Loucy (cell line): Measurements from ENCODE around the gene THEM4.

ENCODE experiments used
- EZH2phosphoT487 ChIP-seq: fragments of 200-600 bp; IDR thresholded peaks from 2 replicates; pipeline ENCODE4 v1.6.1; 2018; ENCODE audit warnings: antibody characterized with exemption, mild to moderate bottlenecking, moderate library complexity, borderline replicate concordance
- TF ChIP-seq, protein P1 (sequence below): fragments of 200-600 bp; sonication (generic); conservative IDR thresholded peaks from 2 replicates; pipeline ENCODE4 v1.5.1; 2014; ENCODE audit warnings: mild to moderate bottlenecking, antibody characterized with exemption, low read length

DNA sequence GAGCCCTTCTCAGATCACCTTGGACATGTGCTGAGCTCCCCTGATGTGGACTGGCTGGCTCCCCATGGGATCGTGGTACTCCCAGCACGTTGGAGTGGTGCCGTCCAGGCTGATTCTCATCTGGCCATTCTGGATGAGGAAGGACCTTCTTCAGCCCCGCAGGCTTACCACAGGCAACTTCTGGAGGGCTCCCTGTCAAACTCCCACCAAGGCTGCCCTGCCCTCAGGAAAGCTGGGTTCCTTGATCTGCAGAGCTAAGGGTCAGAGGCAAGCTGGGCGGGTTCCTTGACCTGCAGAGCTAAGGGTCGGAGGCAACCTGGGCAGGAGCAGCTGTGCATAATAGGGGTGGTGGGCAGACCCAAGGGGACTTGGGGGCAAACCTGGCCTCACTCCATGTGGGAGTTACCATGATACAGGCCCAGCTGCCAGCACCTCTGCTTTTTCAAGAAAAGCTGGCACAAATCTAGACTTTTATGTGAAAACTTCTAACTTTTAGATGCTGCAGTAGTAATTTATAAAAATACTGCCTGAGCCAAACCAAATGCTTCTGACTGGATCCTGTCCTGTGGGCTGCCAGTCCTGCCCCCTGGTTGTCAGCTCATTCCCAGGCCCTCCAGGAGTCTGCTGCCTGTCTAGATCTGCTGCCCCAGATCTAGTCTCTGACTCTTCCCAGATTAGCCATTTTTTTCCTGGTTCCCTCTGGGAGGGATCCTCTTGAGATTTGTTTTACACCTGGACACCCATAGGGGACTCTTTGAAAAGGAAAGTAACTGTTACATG, 50.2 kb downstream of the THEM4 start:
- TF ChIP-seq, protein P1, sequence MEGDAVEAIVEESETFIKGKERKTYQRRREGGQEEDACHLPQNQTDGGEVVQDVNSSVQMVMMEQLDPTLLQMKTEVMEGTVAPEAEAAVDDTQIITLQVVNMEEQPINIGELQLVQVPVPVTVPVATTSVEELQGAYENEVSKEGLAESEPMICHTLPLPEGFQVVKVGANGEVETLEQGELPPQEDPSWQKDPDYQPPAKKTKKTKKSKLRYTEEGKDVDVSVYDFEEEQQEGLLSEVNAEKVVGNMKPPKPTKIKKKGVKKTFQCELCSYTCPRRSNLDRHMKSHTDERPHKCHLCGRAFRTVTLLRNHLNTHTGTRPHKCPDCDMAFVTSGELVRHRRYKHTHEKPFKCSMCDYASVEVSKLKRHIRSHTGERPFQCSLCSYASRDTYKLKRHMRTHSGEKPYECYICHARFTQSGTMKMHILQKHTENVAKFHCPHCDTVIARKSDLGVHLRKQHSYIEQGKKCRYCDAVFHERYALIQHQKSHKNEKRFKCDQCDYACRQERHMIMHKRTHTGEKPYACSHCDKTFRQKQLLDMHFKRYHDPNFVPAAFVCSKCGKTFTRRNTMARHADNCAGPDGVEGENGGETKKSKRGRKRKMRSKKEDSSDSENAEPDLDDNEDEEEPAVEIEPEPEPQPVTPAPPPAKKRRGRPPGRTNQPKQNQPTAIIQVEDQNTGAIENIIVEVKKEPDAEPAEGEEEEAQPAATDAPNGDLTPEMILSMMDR, result no peak
- no peak for TF ChIP-seq EZH2phosphoT487
